ENCODE results near the gene C11orf98.
"Not testable (repeated sequence)": the region's sequence is repeated elsewhere in the genome, so short reads cannot be mapped to it uniquely, and the experiment has no call there.

The C11orf98 gene

GRCh38 chr11:62648967-62649364 is 16.0 kb downstream of the C11orf98 start:
- no peak for DNase-seq

- no peak for DNase-seq
Observed at GRCh38 chr11:62648185-62648966, 16.6 kb downstream of the C11orf98 start.

- DNase-seq = no peak
Observed at GRCh38 chr11:62647609-62648005, 17.4 kb downstream of the C11orf98 start.

- DNase-seq = no peak
Observed at GRCh38 chr11:62646825-62647608, 18.0 kb downstream of the C11orf98 start.

GRCh38 chr11:62645946-62646824 is 18.8 kb downstream of the C11orf98 start, which contains the start of gene GANAB:
Gene GANAB (minus strand): TSS chr11:62646613. CDS start chr11:62646599, 14 bp downstream.
- DNase-seq = peak; percentile 99

- DNase-seq = peak; percentile 13
Observed at GRCh38 chr11:62645671-62645945, 19.4 kb downstream of the C11orf98 start.

- DNase-seq = no peak
Observed at GRCh38 chr11:62644220-62644619, 20.8 kb downstream of the C11orf98 start.

- DNase-seq = no peak
Observed at GRCh38 chr11:62632492-62632891, 32.5 kb downstream of the C11orf98 start.

GRCh38 chr11:62627713-62628112 is 37.3 kb downstream of the C11orf98 start:
- DNase-seq = no peak

- DNase-seq = no peak
Observed at GRCh38 chr11:62622476-62623089, 42.4 kb downstream of the C11orf98 start.

GRCh38 chr11:62621567-62622470 is 43.2 kb downstream of the C11orf98 start, which contains the start of gene B3GAT3:
Gene B3GAT3 (minus strand): TSS chr11:62621986. CDS start chr11:62621947, 39 bp downstream.
- DNase-seq = peak; percentile 99

- no peak for DNase-seq
Observed at GRCh38 chr11:62621027-62621566, 43.9 kb downstream of the C11orf98 start.

GRCh38 chr11:62616957-62617356 is 48.1 kb downstream of the C11orf98 start:
- DNase-seq = not testable (repeated sequence)

GRCh38 chr11:62615521-62615920 is 49.5 kb downstream of the C11orf98 start:
- DNase-seq = no peak

GRCh38 chr11:62614275-62614674 is 50.7 kb downstream of the C11orf98 start:
- DNase-seq = no peak

GRCh38 chr11:62613291-62613778 is 51.7 kb downstream of the C11orf98 start:
- no peak for DNase-seq

Measured in NCI-H146 (cell line).